LNCAP (cell line): ENCODE measurements around the gene HAAO.

Source experiments
- CTCF ChIP-seq: fragments of 450-650 bp; IDR thresholded peaks from 2 replicates; pipeline ENCODE4 v1.5.1; 2017; ENCODE audit warnings: mild to moderate bottlenecking

Gene HAAO

GRCh38 chr2:42767080-42767898 lies 25.1 kb downstream of the HAAO start:
- TF ChIP-seq CTCF, result no peak

DNA sequence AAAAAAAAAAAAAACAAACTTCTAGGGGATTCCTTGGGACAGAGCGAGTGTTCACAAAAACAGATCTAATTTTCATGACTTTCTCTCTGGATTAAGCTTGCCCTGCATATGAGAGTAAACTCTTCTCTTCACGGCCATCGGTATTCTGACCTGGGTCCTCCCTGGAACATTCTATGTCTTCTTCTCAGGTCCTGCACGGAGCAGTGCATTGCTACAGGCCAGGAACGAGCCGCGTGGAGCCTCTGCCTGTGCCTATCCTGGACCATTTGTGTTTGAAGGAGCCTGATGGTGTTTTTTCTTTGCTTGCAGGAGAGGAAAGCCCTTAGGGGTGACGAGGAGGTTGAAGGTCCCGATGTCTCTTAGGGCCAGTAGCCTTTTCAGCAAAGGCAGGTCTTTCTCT lies 26.7 kb downstream of the HAAO start:
- TF ChIP-seq CTCF, result no peak

DNA sequence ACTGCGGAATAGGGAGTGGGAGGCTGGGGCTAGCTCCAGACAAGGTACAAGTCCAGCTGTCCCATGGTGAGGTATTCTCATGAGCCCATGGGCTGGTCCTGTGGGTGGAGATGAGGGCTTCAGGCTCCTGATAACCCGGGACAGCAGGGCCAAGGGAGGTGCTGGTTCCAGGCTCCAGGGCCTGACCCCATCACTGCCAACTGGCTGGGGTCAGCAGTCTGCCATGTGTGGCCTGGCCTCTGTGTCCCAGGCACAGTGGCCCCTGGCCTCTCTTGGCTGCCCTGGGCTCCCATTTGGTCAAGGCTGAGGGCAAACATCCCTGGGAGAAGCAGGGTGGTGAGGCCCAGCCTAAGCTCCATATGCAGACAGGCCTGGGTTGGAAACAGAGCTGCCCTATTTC lies 27.5 kb downstream of the HAAO start:
- TF ChIP-seq CTCF, result no peak

- no peak for TF ChIP-seq CTCF
These were observed 28.3 kb downstream of the HAAO start, which contains the start of gene OXER1 for GRCh38 chr2:42764096-42764495. Gene OXER1 (minus strand): TSS chr2:42764135. CDS start chr2:42764062, 73 bp downstream.

- TF ChIP-seq CTCF, result no peak
These were observed 29.3 kb downstream of the HAAO start for GRCh38 chr2:42762823-42763804.

DNA sequence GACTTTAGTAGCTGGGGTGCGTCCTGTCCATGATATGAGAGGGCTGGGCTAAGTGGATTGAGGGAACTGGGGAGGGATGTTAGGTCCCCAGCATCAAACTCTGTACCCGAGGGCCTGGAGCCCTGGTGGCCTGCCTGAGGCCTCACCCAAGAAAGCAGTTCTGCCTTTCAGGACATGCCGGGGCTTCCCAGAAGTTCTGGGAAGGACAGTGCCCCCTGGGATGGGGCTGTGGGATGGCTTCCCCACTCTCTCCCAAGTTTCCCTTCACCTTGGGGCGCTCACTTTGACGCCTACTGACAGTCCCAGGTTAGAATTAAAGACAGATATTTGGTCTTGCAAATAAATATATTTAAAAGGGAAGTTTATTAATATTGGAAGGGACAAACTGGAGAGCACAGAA lies 30.2 kb downstream of the HAAO start:
- no peak for TF ChIP-seq CTCF

DNA sequence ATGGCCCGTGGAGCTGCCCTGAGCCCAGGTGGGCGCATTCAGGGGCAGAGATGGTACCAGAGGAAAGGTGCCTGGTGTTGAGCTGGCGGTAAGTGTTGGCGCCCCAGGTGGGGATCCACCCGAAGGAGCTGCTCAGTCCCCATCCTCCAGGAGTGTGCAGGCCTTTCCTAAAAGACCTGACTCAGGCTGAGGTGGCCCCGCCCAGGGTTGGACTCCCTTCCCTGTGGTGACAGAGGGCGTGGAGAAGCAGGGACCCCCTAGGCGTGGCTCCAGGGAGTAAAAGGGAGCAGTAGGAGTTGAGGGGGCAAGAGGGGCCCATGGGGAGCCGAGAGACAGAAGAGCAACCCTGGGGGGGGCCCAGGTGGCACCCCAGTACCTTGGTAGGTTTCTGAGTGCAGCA lies 30.8 kb downstream of the HAAO start:
- TF ChIP-seq CTCF, result no peak
